Liver (tissue), 9 donors: ENCODE measurements around the gene FAM199X. TPM values are rescaled to one million over a fixed set of nuclear protein-coding genes. Genes with fewer than 3 reads are reported as not detected.

Source experiments
- DNase-seq: peaks from one replicate; pipeline ENCODE4 v3.0.0-alpha.2; 2017; ENCODE audit warnings: low spot score
- H3K27ac ChIP-seq, 2 donors: one replicate each; pipeline ENCODE4 v1.7.0; 2013; ENCODE audit warnings: inconsistent platforms in 2 of 2, low read length in 2 of 2, control low read depth in 1 of 2, low read depth in 1 of 2, mild to moderate bottlenecking in 1 of 2
- H3K27me3 ChIP-seq, 4 donors: one replicate each; pipeline versions ENCODE4 v1.6.1 to v1.7.0; 2013; ENCODE audit warnings: low read length in 3 of 4, inconsistent platforms in 1 of 4, mild to moderate bottlenecking in 1 of 4, moderate library complexity in 1 of 4; ENCODE audit not compliant: control insufficient read depth in 4 of 4, insufficient read depth in 4 of 4
- H3K36me3 ChIP-seq, 4 donors: one replicate each; pipeline versions ENCODE4 v1.6.1 to v1.7.0; 2013; ENCODE audit warnings: low read length in 3 of 4, mild to moderate bottlenecking in 3 of 4, low read depth in 1 of 4, moderate library complexity in 1 of 4; ENCODE audit not compliant: control insufficient read depth in 4 of 4, insufficient read depth in 3 of 4
- H3K4me1 ChIP-seq, 4 donors: one replicate each; pipeline versions ENCODE4 v1.6.1 to v1.7.0; 2013; ENCODE audit warnings: low read length in 3 of 4, mild to moderate bottlenecking in 3 of 4, moderate library complexity in 1 of 4; ENCODE audit not compliant: control insufficient read depth in 4 of 4, insufficient read depth in 4 of 4
- H3K4me3 ChIP-seq, 3 donors: one replicate each; pipeline versions ENCODE4 v1.6.1 to v1.7.0; 2013; ENCODE audit warnings: low read length in 3 of 3, control low read depth in 1 of 3, low read depth in 1 of 3, mild to moderate bottlenecking in 1 of 3
- H3K9ac ChIP-seq, 2 donors: one replicate each; pipeline ENCODE4 v1.7.0; 2013; ENCODE audit warnings: low read length in 2 of 2, mild to moderate bottlenecking in 2 of 2, moderate library complexity in 2 of 2, control low read depth in 1 of 2, low read depth in 1 of 2
- H3K9me3 ChIP-seq, 4 donors: one replicate each; pipeline versions ENCODE4 v1.6.1 to v1.7.0; 2013; ENCODE audit warnings: low read length in 3 of 4; ENCODE audit not compliant: control insufficient read depth in 4 of 4
- EGR1 ChIP-seq, 2 donors: IDR thresholded peaks; 2 replicates each; pipeline ENCODE4 v1.6.1; 2016 to 2018; ENCODE audit warnings: antibody characterized with exemption in 2 of 2, low read depth in 2 of 2
- FOXA1 ChIP-seq: IDR thresholded peaks from 2 replicates; pipeline ENCODE4 v1.6.1; 2016; ENCODE audit warnings: antibody characterized with exemption
- FOXA2 ChIP-seq: IDR thresholded peaks from 2 replicates; pipeline ENCODE4 v1.6.1; 2016; ENCODE audit warnings: antibody characterized with exemption
- GABPA ChIP-seq, 2 donors: IDR thresholded peaks in 1 of 2; conservative IDR thresholded peaks in 1 of 2; 2 replicates each; pipeline ENCODE4 v1.6.1; 2016; ENCODE audit warnings: antibody characterized with exemption in 2 of 2, mild to moderate bottlenecking in 1 of 2, moderate library complexity in 1 of 2
- HNF4G ChIP-seq: IDR thresholded peaks from 2 replicates; pipeline ENCODE4 v1.6.1; 2016; ENCODE audit warnings: antibody characterized with exemption
- JUND ChIP-seq, 2 donors: IDR thresholded peaks; 2 replicates each; pipeline ENCODE4 v1.6.1; 2016; ENCODE audit warnings: antibody characterized with exemption in 2 of 2
- NR2F2 ChIP-seq: IDR thresholded peaks from 2 replicates; pipeline ENCODE4 v1.6.1; 2016; ENCODE audit warnings: antibody characterized with exemption
- RAD21 ChIP-seq, 2 donors: IDR thresholded peaks; 2 replicates each; pipeline ENCODE4 v1.6.1; 2016; ENCODE audit warnings: antibody characterized with exemption in 2 of 2, mild to moderate bottlenecking in 2 of 2
- SP1 ChIP-seq: IDR thresholded peaks from 2 replicates; pipeline ENCODE4 v1.6.1; 2018; ENCODE audit warnings: antibody characterized with exemption, mild to moderate bottlenecking
- TAF1 ChIP-seq: conservative IDR thresholded peaks from 2 replicates; pipeline ENCODE4 v1.6.1; 2016; ENCODE audit warnings: antibody characterized with exemption, mild to moderate bottlenecking
- WGBS: extraction: QIAGEN DNeasy Blood & Tissue Kit; methylation state at CpG from one replicate; pipeline ENCODE4 v1.1.7; 2013; 5-methylcytosine and 5-hydroxymethylcytosine counted together
- polyA plus RNA-seq, 2 donors: library from polyadenylated mRNA; stranded (reverse) in 1 of 2; unstranded in 1 of 2; fragments of 200-250 nt in 1 of 2; fragments of >200 nt in 1 of 2; fragmentation: Nextera tagmentation in 1 of 2; extraction: Ambion mirVana in 1 of 2; gene quantifications; one replicate each; pipeline versions ENCODE4 v1.2.1 to v1.2.3, GENCODE V29; 2013 to 2015
- total RNA-seq, 2 donors: library from RNA; depleted of rRNA; stranded (reverse); fragments of >200 nt; gene quantifications; one replicate each; pipeline ENCODE4 v1.2.3, GENCODE V29; 2014
- TF ChIP-seq, protein P1 (sequence below): IDR thresholded peaks from 2 replicates; pipeline ENCODE4 v1.6.1; 2016; ENCODE audit warnings: antibody characterized with exemption
- TF ChIP-seq, protein P2 (sequence below): IDR thresholded peaks from 2 replicates; pipeline ENCODE4 v1.6.1; 2016; ENCODE audit warnings: antibody characterized with exemption
- TF ChIP-seq, protein P3 (sequence below): fragments of 150-350 bp; IDR thresholded peaks from 2 replicates; pipeline ENCODE4 v1.5.1; 2017; ENCODE audit warnings: improper control_type of control experiment, low read depth, low read length; ENCODE audit not compliant: missing input control
- TF ChIP-seq, protein P4 (sequence below): IDR thresholded peaks from 2 replicates; pipeline ENCODE4 v1.6.1; 2016; ENCODE audit warnings: antibody characterized with exemption
- donor health status: healthy.
- donor health status: healthy.
- donor health status: healthy.
- donor health status: healthy.
- donor health status: healthy.

FAM199X gene
- total and polyA plus RNA-seq, 4 donors = 3.9 to 13.6 (median 7.9) TPM

DNA sequence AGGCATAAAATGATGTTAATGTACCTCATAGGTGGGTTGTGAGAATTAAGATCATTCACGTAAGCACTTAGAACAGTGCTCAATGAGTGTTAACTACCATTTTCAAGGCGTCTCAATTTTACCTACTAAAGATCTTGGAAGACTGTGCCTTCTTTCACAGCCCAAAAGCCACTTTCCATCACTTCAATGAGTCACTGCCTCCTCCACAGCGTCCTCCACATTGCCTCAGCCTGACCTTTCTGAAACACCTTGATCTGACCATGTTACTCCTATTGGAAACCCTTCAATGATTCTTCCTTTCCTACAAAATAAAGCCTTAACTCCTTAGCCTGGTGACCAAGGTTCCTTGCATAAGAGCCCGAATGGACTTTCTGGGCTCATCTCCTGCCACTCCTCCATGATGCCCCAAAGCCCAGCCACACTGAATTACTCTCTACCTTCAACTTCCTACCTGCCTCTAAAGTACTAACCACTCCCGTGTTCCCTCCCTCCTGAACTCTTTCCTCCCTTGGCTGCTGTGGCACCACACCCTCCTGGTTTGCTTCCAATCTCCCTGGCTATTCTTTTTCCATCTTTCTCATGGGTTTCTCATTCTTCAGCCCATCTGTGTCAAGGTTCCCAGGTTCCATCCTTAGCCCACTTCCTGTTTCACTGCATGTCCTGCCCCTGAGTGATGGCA lies 31.5 kb upstream of the FAM199X start:
- DNase-seq = no peak
- H3K9ac ChIP-seq = no peak overlapping the region
- TF ChIP-seq EGR1 (IDR thresholded peaks at IDR 0.05; ENCODE audit: low read depth in 2 of 2) = no peak
- TF ChIP-seq FOXA1 = no peak
- TF ChIP-seq, protein P1, sequence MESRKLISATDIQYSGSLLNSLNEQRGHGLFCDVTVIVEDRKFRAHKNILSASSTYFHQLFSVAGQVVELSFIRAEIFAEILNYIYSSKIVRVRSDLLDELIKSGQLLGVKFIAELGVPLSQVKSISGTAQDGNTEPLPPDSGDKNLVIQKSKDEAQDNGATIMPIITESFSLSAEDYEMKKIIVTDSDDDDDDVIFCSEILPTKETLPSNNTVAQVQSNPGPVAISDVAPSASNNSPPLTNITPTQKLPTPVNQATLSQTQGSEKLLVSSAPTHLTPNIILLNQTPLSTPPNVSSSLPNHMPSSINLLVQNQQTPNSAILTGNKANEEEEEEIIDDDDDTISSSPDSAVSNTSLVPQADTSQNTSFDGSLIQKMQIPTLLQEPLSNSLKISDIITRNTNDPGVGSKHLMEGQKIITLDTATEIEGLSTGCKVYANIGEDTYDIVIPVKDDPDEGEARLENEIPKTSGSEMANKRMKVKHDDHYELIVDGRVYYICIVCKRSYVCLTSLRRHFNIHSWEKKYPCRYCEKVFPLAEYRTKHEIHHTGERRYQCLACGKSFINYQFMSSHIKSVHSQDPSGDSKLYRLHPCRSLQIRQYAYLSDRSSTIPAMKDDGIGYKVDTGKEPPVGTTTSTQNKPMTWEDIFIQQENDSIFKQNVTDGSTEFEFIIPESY = no peak
- TF ChIP-seq NR2F2 = no peak
- no peak for TF ChIP-seq GABPA (IDR thresholded peaks at IDR 0.05 in 1 of 2, conservative IDR thresholded peaks at IDR 0.05 in 1 of 2)
- no peak for TF ChIP-seq TAF1
- no peak for TF ChIP-seq HNF4G
- no peak for TF ChIP-seq RAD21 (IDR thresholded peaks at IDR 0.05)
- TF ChIP-seq, protein P2, sequence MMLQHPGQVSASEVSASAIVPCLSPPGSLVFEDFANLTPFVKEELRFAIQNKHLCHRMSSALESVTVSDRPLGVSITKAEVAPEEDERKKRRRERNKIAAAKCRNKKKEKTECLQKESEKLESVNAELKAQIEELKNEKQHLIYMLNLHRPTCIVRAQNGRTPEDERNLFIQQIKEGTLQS = no peak
- no peak for TF ChIP-seq FOXA2

DNA sequence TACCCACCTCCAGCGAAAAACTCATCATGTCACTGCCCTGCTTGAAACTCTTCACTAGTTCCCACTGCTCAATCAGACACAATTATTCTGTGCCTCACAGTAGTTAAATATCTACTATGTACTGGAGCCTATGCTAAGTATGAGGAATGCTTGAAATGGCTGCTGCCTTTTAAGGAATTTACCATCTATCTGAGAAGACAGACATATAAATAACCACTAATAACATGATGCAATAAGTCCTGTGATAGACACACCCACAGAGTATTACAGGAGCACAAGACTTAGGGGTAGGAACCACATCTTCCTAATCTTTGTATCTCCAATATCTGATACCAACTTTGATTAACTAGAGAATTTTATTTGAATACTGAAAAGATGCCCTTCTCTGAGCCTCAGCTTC lies 30.6 kb upstream of the FAM199X start:
- Histone ChIP-seq H3K4me3 (no peak overlapping the region), H3K4me1 (peaks cover 0 to 4% (median 0%) of the 10 kb centered on the region in 4 donors), H3K9me3 (no peaks in the 10 kb centered on the region), H3K9ac (no peak overlapping the region), H3K27ac (no peak overlapping the region), H3K36me3 (peaks cover 0 to 6% (median 2%) of the 10 kb centered on the region in 4 donors), H3K27me3 (peaks cover 0 to 3% (median 0%) of the 10 kb centered on the region in 4 donors)
- TF ChIP-seq, protein P3, sequence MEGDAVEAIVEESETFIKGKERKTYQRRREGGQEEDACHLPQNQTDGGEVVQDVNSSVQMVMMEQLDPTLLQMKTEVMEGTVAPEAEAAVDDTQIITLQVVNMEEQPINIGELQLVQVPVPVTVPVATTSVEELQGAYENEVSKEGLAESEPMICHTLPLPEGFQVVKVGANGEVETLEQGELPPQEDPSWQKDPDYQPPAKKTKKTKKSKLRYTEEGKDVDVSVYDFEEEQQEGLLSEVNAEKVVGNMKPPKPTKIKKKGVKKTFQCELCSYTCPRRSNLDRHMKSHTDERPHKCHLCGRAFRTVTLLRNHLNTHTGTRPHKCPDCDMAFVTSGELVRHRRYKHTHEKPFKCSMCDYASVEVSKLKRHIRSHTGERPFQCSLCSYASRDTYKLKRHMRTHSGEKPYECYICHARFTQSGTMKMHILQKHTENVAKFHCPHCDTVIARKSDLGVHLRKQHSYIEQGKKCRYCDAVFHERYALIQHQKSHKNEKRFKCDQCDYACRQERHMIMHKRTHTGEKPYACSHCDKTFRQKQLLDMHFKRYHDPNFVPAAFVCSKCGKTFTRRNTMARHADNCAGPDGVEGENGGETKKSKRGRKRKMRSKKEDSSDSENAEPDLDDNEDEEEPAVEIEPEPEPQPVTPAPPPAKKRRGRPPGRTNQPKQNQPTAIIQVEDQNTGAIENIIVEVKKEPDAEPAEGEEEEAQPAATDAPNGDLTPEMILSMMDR = no peak
- TF ChIP-seq HNF4G (no peak), TAF1 (no peak), SP1 (no peak), JUND (IDR thresholded peaks at IDR 0.05) (no peak), FOXA1 (no peak)
- TF ChIP-seq, protein P4, sequence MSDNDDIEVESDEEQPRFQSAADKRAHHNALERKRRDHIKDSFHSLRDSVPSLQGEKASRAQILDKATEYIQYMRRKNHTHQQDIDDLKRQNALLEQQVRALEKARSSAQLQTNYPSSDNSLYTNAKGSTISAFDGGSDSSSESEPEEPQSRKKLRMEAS = no peak
- WGBS = 100% methylated on average over 1 of the region's 1 CpG
- DNase-seq = no peak

More for the DNA sequence above, 31.5 kb upstream of the FAM199X start:
- H3K9me3 ChIP-seq = no peaks in the 10 kb centered on the region
- H3K36me3 ChIP-seq = peaks cover 0 to 9% (median 7%) of the 10 kb centered on the region in 4 donors
- WGBS = 88% methylated on average over 5 of the region's 5 CpGs
- peaks cover 0 to 4% (median 0%) of the 10 kb centered on the region in 4 donors for H3K4me1 ChIP-seq
- H3K27me3 ChIP-seq = peaks cover 0 to 3% (median 0%) of the 10 kb centered on the region in 4 donors
- H3K4me3 ChIP-seq = no peak overlapping the region
- no peak overlapping the region for H3K27ac ChIP-seq
